SK-N-MC (cell line): ENCODE measurements around the gene VDAC1.
A peak's percentile ranks its signal among the peaks of the same experiment; 100 is the strongest.

Experiments used
- DNase-seq: peaks from one replicate; pipeline ENCODE4 v3.0.0-alpha.2; 2011; ENCODE audit warnings: low read depth, low spot score
- H3K27ac ChIP-seq: fragments of 200-600 bp; sonication (generic); 2 replicates; pipeline ENCODE4 v1.5.1; 2016; ENCODE audit warnings: mixed run types
- H3K36me3 ChIP-seq: fragments of 200-600 bp; sonication (generic); 2 replicates; pipeline ENCODE4 v1.6.1; 2017; ENCODE audit warnings: antibody characterized with exemption, low read length, mixed read lengths; ENCODE audit not compliant: insufficient read depth
- H3K4me3 ChIP-seq: fragments of 200-600 bp; sonication (generic); 2 replicates; pipeline ENCODE4 v1.5.1; 2016
- H3K9ac ChIP-seq: fragments of 200-600 bp; sonication (generic); 2 replicates; pipeline ENCODE4 v1.8.0; 2017; ENCODE audit warnings: mixed run types, mixed read lengths; ENCODE audit not compliant: insufficient read length
- H3K9me3 ChIP-seq: fragments of 200-600 bp; sonication (generic); 2 replicates; pipeline ENCODE4 v1.6.1; 2017; ENCODE audit warnings: low read depth, mild to moderate bottlenecking, antibody characterized with exemption, low read length, moderate library complexity, mixed read lengths
- EZH2 ChIP-seq: fragments of 200-600 bp; sonication (generic); IDR thresholded peaks from one replicate; pipeline ENCODE4 v1.6.1; 2017; ENCODE audit warnings: antibody characterized with exemption
- FOXP2 ChIP-seq: optimal IDR thresholded peaks from 2 replicates; pipeline ENCODE3; 2011; ENCODE audit warnings: mild to moderate bottlenecking, moderate library complexity; ENCODE audit not compliant: insufficient read depth; ENCODE audit errors: extremely low read length, control extremely low read depth
- POLR2AphosphoS5 ChIP-seq: IDR thresholded peaks from 2 replicates; pipeline ENCODE4 v1.6.1; 2012; ENCODE audit warnings: mild to moderate bottlenecking, low read depth, low read length, borderline replicate concordance

The VDAC1 gene

DNA sequence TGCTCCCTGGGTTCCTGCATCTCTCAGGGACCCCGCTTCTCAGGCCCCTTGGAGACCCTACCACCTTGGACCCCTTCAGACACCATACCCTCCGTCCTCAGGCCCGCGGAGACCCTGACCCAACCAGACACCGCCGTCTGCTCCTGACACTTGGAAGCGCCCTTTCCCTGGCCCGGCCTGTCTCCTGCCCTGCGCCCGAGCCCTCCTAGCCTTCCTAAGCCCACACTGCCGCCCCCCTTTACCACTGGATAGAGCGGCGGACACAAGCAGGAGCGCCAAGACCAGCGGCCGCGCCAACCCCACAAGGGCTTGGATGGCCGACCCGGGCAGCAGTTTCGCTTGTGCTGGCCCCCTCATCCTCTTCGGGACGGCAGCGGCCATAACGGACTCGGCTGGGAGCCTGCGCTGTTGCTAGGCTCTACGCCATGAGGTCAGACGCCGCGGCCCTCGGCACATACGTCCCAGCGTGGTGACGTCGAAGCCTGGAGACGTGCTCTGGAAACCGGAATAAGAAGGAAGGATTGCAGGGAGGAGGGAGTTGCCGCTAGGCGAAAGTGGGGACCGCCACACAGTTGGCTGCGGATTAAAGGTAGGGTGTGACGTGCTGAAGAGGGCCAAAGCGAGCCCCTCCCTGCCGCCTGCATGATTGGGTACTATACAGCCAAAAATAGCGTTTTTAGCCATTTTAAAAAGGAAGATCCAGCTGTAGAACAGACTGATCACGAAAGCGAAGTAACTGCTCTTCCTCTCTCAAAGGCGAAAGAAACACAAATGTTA, 36.4 kb downstream of the VDAC1 start, which contains the start of gene C5orf15:
Gene C5orf15 (minus strand): TSS at position 422 of the 777 bp plus-strand sequence. CDS start 41 bp downstream, at position 381.
- H3K36me3 ChIP-seq: peaks cover 16% of the 10 kb centered on the region; the same call in 1 of the 2 replicates
- peak; percentile 88 for DNase-seq
- H3K9ac ChIP-seq: peak within 1 kb of the TSS; percentile 97
- TF ChIP-seq EZH2 (no peak), FOXP2 (peak; percentile 68), POLR2AphosphoS5 (peak; percentile 96)
- H3K4me3 ChIP-seq: peak within 1 kb of the TSS; percentile 99
- no peaks in the 10 kb centered on the region for H3K9me3 ChIP-seq
- H3K27ac ChIP-seq: peak within 1 kb of the TSS; percentile 76

DNA sequence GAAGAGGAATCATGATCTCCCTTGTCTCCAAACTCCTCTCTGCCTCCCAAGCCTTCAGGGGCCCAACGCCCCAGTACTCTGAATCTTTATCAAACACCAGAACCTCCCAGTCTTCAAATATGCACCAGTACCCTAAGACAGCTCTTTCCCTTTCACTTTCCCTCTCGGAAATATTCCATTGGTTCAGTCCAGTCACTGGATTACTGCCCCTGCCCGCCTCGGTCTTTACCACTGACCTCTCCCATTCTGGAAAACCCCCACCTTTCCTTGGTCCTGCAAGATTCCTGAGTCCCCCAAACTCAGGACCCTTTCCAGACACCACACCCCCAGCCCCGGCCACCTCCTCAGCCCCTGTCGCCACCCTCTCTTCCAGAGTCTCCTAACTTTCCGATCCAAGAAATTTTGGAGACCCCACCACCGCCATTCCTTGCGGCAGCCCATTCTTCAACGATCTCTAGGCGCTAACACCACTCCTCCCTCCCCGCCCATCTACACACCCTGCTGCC, 37.0 kb downstream of the VDAC1 start:
- no peak for DNase-seq
- Histone ChIP-seq H3K9ac (peak overlapping the region; percentile 97), H3K36me3 (peaks cover 10% of the 10 kb centered on the region; the same call in 1 of the 2 replicates), H3K27ac (0 out of 2 replicates have a peak overlapping the region, but pooled peaks have one; percentile 42), H3K9me3 (no peaks in the 10 kb centered on the region), H3K4me3 (peak overlapping the region; percentile 99)
- TF ChIP-seq POLR2AphosphoS5 (no peak), FOXP2 (no peak), EZH2 (no peak)

DNA sequence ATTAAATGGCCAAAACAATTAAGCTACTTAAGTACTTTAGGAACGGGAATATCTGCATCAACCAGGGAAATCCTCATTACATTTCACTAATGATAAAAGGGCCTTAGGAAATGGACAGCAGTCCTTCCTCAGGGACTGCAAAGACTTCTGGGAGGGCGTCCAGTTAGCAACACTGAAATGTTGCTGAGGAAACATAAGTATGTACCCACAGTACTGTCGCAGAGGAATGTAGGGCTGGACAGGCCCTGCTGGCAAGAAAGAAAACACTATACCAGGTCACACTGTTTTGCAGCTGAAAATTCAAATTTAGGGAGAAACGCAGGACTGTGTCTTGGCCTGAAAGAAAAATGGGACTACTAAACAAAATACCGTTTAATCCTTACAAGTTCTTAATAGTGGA, 37.7 kb downstream of the VDAC1 start:
- H3K9ac ChIP-seq: peak overlapping the region; percentile 97
- no peak for DNase-seq
- TF ChIP-seq POLR2AphosphoS5: no peak
- TF ChIP-seq EZH2: no peak
- no peak for TF ChIP-seq FOXP2
- H3K9me3 ChIP-seq: no peaks in the 10 kb centered on the region
- peaks cover 6% of the 10 kb centered on the region; the same call in 1 of the 2 replicates for H3K36me3 ChIP-seq
- peak overlapping the region; percentile 99 for H3K4me3 ChIP-seq
- H3K27ac ChIP-seq: no peak overlapping the region

DNA sequence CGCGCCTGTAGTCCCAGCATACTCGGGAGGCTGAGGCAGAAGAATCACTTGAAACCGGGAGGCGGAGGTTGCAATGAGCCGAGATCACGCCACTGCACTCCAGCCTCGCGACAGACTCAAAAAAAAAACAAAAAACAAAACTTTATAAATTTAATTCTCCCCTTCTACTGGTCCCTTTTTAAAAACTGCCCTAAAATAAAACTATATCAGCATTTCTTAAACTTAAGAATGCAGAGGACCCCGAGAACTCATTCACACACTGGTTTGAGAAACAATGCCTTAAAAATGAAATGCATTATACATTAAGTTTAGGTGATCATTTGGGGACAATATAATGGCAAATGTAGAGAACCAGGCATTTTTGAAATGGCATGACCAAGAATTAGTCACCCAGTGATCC, 38.7 kb downstream of the VDAC1 start:
- H3K36me3 ChIP-seq: peaks cover under 1% of the 10 kb centered on the region; the same call in 1 of the 2 replicates
- DNase-seq: no peak
- H3K4me3 ChIP-seq: no peak overlapping the region
- H3K9ac ChIP-seq: no peak overlapping the region
- TF ChIP-seq EZH2 (no peak), FOXP2 (no peak), POLR2AphosphoS5 (no peak)
- no peaks in the 10 kb centered on the region for H3K9me3 ChIP-seq
- H3K27ac ChIP-seq: no peak overlapping the region

DNA sequence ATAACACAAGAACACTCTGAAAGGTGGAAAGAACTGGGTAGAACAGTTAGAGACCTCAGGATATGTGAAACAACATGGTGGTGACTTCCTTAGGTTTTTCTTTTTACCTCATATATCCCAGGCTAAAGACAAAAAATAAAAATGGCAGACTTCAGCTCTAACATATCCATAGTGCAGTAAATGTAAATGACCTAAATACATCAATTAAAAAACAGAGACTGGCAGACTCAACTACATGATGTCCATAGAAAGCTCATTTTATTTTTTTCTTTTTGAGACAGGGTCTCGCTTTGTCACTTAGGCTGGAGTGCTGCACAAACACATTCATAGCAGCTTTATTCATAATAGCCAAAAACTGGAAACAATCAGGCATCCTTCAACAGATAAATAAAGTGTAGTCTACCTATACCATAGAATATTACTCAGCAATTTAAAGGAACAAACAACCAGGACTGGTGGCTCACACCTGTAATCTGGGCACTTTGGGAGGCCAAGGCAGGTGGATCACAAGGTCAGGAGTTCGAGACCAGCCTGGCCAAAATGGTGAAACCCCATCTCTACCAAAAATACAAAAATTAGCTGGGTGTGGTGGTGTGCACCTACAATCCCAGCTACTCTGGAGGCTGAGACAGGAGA, 41.2 kb downstream of the VDAC1 start:
- H3K9ac ChIP-seq: no peak overlapping the region
- no peak for TF ChIP-seq FOXP2
- TF ChIP-seq EZH2: no peak
- no peak for TF ChIP-seq POLR2AphosphoS5
- H3K4me3 ChIP-seq: no peak overlapping the region
- no peak for DNase-seq
- H3K27ac ChIP-seq: no peak overlapping the region
- H3K9me3 ChIP-seq: no peaks in the 10 kb centered on the region
- H3K36me3 ChIP-seq: peaks cover 9% of the 10 kb centered on the region; the same call in 1 of the 2 replicates

DNA sequence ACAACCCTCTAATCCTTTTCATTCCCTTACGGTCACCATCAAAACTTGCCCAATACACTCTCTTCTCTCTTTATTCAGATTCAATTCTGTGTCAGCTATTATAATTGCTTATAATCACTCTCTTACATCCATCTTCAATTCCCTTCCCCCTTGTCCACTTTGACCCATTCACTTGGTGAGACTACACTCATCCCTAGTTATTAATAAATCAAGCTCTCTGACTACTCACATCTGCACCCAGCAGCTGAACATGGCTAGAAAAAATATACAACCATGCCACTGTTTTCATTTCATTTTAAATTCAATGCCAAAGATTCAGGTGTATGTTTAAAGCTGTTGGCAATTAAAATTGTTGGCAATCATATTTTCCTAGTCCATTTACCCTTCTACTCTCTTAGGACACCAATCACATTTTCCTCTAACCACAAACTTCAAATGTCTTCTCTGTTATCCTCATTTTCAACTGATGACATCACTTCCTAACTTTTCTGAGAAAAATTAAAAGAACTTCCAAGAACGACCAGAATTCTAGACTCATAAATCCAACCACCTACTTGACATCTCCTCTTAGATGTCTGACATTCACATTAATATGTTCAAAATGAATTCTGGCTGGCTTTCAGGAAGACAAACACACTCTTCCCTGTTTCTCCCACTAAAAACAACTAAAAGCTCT, 41.8 kb downstream of the VDAC1 start:
- TF ChIP-seq FOXP2 (no peak), POLR2AphosphoS5 (no peak), EZH2 (no peak)
- Histone ChIP-seq H3K27ac (no peak overlapping the region), H3K4me3 (no peak overlapping the region), H3K9me3 (no peaks in the 10 kb centered on the region), H3K36me3 (peaks cover 13% of the 10 kb centered on the region), H3K9ac (no peak overlapping the region)
- DNase-seq: no peak

DNA sequence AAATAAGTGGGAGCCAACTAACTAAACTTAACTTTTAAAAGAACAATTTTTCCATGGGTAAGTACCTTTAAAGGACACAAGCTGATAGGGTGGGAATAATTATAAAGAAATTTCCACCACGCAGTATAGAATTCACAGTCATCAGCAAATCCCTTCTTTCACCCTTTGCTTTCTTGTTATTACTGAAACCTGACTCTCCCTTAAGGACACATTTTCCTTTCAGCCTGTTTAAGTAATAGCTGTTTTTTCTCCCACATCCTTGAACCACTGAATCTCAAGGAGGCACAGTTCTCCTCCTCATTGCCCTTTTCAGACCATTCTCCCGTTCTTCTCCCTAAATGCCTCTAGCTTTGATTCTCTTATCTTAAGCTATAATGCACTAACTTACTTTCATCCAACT, 42.6 kb downstream of the VDAC1 start:
- DNase-seq: no peak

More for the DNA sequence above, 42.6 kb downstream of the VDAC1 start:
- H3K27ac ChIP-seq: no peak overlapping the region
- no peak for TF ChIP-seq EZH2
- no peak for TF ChIP-seq POLR2AphosphoS5
- TF ChIP-seq FOXP2: no peak
- peaks cover 20% of the 10 kb centered on the region for H3K36me3 ChIP-seq
- H3K9ac ChIP-seq: no peak overlapping the region
- no peak overlapping the region for H3K4me3 ChIP-seq
- no peaks in the 10 kb centered on the region for H3K9me3 ChIP-seq
